ENCODE measurements around the gene SLC2A9. TPM values are rescaled to one million over a fixed set of nuclear protein-coding genes. Genes with fewer than 3 reads are reported as not detected.

Gene SLC2A9
- total and polyA plus RNA-seq, 7 donors, result 0.92 to 6.7 (median 5.2) TPM; not detected in 1

DNA sequence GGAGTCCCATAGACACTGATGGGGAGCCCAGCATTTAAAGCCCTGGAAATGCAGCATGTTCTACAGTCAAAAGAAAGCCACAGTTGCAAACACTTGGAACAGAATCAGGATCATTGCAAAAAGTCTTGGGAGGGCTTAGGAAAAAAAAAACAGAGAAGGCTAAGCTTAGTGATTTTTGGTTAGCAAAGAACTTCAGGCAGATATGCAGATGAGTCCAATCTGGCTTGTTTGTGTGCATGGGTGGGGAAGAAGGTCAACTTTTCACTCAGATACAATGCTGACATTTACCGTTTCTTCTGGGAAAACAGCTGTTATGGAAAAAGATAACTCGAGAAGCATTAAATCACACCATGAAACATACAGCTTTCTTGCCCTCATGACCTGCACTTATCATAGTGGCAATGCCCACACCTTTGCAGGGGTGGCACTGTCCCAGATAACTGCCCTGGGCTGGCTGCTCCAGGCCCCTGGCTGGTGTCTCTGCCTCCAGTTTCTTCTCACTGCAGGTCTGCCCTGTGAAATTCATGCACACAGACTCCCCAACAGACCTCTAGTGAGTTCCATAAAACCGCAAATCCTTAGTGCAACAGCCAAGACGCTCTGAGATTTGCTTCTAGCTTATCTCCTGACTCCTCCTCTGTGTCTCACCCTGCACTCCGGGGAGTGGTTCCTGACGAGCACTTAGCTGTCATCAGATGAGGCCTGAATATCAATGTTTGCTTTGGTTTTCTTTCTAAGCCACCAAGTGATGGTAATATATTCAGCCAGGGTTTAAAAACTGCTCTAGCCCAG, 140.7 kb downstream of the SLC2A9 start:
- TF ChIP-seq POLR2A (IDR thresholded peaks at IDR 0.05) (no peak), CTCF (IDR thresholded peaks at IDR 0.05) (no peak), POLR2AphosphoS5 (IDR thresholded peaks at IDR 0.05) (no peak), EP300 (IDR thresholded peaks at IDR 0.05) (no peak)
- Histone ChIP-seq H3K4me1 (no peaks in the 10 kb centered on the region), H3K27ac (no peak overlapping the region), H3K9me3 (no peaks in the 10 kb centered on the region), H3K4me3 (no peak overlapping the region), H3K27me3 (no peaks in the 10 kb centered on the region), H3K36me3 (no peaks in the 10 kb centered on the region)
- intact Hi-C loops (cut with DNase I), result no loop called here
- WGBS, 2 donors, result 43 to 60% methylated on average over 6 of the region's 6 CpGs
- no peak for DNase-seq

- 81 to 82% methylated on average over 3 of the region's 3 CpGs for WGBS, 2 donors
- Histone ChIP-seq H3K4me1 (no peaks in the 10 kb centered on the region), H3K27me3 (no peaks in the 10 kb centered on the region), H3K27ac (no peak overlapping the region), H3K9me3 (no peaks in the 10 kb centered on the region), H3K4me3 (no peak overlapping the region), H3K36me3 (no peaks in the 10 kb centered on the region)
- DNase-seq, result no peak
- intact Hi-C loops (cut with DNase I), result no loop called here
- no peak for TF ChIP-seq POLR2AphosphoS5 (IDR thresholded peaks at IDR 0.05)
These were observed 144.2 kb downstream of the SLC2A9 start for GRCh38 chr4:9877123-9877522.

DNA sequence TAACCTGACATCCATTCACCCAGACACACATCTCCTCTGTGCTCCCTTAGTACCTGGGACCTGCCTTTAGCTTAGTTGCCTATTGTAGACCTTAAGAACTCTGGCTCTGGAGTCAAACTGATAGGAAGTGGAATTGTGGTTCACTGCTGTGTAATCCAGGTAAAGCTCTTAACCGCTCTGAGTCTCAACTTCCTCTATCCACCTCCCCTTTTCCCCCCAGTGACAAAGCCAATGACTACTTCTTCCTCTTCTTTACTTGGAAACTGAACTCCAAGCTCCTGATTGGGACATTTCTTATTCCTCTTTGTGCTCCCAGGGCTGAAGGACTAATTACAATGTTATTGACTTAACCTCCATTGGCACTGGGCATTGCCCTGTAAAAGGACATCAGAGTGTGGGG, 145.8 kb downstream of the SLC2A9 start:
- H3K27me3 ChIP-seq, result no peaks in the 10 kb centered on the region
- no peak overlapping the region for H3K4me3 ChIP-seq
- WGBS, 2 donors, result 79 to 92% methylated on average over 1 of the region's 1 CpG
- no peak for DNase-seq
- no peaks in the 10 kb centered on the region for H3K9me3 ChIP-seq
- H3K36me3 ChIP-seq, result no peaks in the 10 kb centered on the region
- intact Hi-C loops (cut with DNase I), result no loop called here
- H3K4me1 ChIP-seq, result no peaks in the 10 kb centered on the region
- no peak overlapping the region for H3K27ac ChIP-seq
- TF ChIP-seq EP300 (IDR thresholded peaks at IDR 0.05), result no peak
- TF ChIP-seq POLR2AphosphoS5 (IDR thresholded peaks at IDR 0.05), result no peak
- no peak for TF ChIP-seq POLR2A (IDR thresholded peaks at IDR 0.05)

DNA sequence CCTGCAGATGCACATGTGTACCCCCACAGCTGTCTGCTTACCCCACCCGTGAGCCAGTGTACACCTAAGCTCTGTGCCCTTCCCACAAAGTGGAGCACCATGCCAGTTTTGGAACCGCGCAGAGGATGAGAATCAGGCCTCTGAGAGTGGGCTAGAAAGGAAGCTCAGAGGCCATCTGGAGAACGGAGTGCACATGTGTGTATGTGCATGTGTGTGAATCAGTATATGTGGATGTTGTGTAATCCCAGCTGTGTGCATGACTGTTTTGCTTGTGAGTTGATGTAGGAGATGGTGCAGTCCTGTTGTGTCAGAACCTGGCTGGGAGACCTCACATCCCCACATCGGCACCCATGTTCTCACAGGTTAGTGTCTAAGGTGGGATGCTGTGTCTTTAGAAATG, 146.9 kb downstream of the SLC2A9 start:
- H3K4me1 ChIP-seq, result no peaks in the 10 kb centered on the region
- intact Hi-C loops (cut with DNase I), result no loop called here
- no peaks in the 10 kb centered on the region for H3K27me3 ChIP-seq

DNA sequence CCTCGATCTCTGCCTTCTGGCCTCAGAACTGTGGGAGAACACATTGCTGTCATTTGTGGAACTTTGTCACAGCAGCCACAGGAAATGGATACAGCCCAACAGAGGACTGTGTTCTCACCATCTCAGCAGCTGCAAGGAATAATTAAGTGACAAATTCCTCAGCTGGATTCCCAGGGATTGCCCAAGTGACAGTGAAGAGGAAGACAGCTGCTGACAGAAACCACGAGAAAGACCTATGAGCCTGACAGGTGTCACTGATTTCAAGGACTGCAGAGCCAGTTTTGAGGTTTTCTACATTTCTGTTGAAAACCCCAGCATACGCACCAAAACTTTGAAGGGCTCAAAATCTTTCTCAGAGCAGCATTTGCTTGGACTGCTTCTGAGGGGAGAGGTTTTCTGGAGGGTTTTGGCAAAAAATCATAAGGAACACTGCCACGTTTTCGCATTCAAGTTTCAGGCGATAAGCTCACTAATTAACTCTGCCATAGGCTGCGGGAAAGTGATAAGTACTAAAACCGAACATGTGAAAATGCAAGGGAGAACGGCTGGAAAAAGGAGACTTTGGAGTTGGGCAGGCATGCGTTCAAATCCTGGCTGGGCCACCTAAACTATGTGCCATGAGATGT, 151.0 kb downstream of the SLC2A9 start:
- WGBS, 2 donors, result 82 to 91% methylated on average over 10 of the region's 10 CpGs
- TF ChIP-seq POLR2AphosphoS5 (IDR thresholded peaks at IDR 0.05), result no peak
- TF ChIP-seq CTCF (IDR thresholded peaks at IDR 0.05), result no peak
- no peak for TF ChIP-seq EP300 (IDR thresholded peaks at IDR 0.05)
- DNase-seq, result no peak
- H3K4me1 ChIP-seq, result no peaks in the 10 kb centered on the region
- no peak overlapping the region for H3K27ac ChIP-seq
- H3K27me3 ChIP-seq, result no peaks in the 10 kb centered on the region
- H3K9me3 ChIP-seq, result peaks cover 0 to 4% (median under 1%) of the 10 kb centered on the region in 4 donors
- H3K36me3 ChIP-seq, result no peaks in the 10 kb centered on the region
- no peak overlapping the region for H3K4me3 ChIP-seq
- intact Hi-C loops (cut with DNase I), result no loop called here

More for the DNA sequence above, 146.9 kb downstream of the SLC2A9 start:
- WGBS, 2 donors, result 95% methylated on average over 5 of the region's 5 CpGs
- Histone ChIP-seq H3K9me3 (peaks cover 0 to 4% (median under 1%) of the 10 kb centered on the region in 4 donors), H3K36me3 (no peaks in the 10 kb centered on the region), H3K4me3 (no peak overlapping the region), H3K27ac (no peak overlapping the region)
- TF ChIP-seq POLR2A (IDR thresholded peaks at IDR 0.05), result no peak
- TF ChIP-seq EP300 (IDR thresholded peaks at IDR 0.05), result no peak
- DNase-seq, result no peak

GRCh38 chr4:9867751-9868425, 153.4 kb downstream of the SLC2A9 start:
- H3K4me1 ChIP-seq, result no peaks in the 10 kb centered on the region
- no peak for DNase-seq
- TF ChIP-seq POLR2AphosphoS5 (IDR thresholded peaks at IDR 0.05) (no peak), POLR2A (IDR thresholded peaks at IDR 0.05) (no peak), EP300 (IDR thresholded peaks at IDR 0.05) (no peak), CTCF (IDR thresholded peaks at IDR 0.05) (no peak)
- WGBS, 2 donors, result 86 to 91% methylated on average over 11 of the region's 11 CpGs
- no peak overlapping the region for H3K4me3 ChIP-seq
- intact Hi-C loops (cut with DNase I), result no loop called here
- peaks cover 0 to 4% (median under 1%) of the 10 kb centered on the region in 4 donors for H3K9me3 ChIP-seq
- H3K27ac ChIP-seq, result no peak overlapping the region
- no peaks in the 10 kb centered on the region for H3K36me3 ChIP-seq
- H3K27me3 ChIP-seq, result no peaks in the 10 kb centered on the region
